ENCODE data around the gene SMARCA1.
"Not testable (repeated sequence)": the region's sequence is repeated elsewhere in the genome, so short reads cannot be mapped to it uniquely, and the experiment has no call there.

The SMARCA1 gene

GRCh38 chrX:129565046-129565650 is 41.9 kb upstream of the SMARCA1 start:
- Histone ChIP-seq H3K18ac (ENCODE audit: low read length) (no peak overlapping the region), H3K4me3 (ENCODE audit: low read length in 2 of 2) (no peak overlapping the region), H4K8ac (ENCODE audit: low read depth, low read length) (no peak overlapping the region), H3K9me3 (replicated peaks in 1 of 2; ENCODE audit: control insufficient read depth in 2 of 2, insufficient read depth in 1 of 2, low read depth in 1 of 2, low read length in 2 of 2) (peaks cover 0 to 3% of the 10 kb centered on the region in 2 donors), H3K4me2 (ENCODE audit: insufficient read depth, low read length, poor library complexity, severe bottlenecking) (no peak overlapping the region), H3K27me3 (ENCODE audit: control insufficient read depth in 3 of 3, insufficient read depth in 3 of 3, low read depth in 1 of 3, low read length in 3 of 3) (peaks cover 0 to 2% (median 0%) of the 10 kb centered on the region in 3 experiments), H3K36me3 (replicated peaks in 1 of 2; ENCODE audit: control insufficient read depth in 2 of 2, insufficient read depth in 2 of 2, low read length in 2 of 2) (peaks cover 9 to 83% of the 10 kb centered on the region in 2 donors), H2AK5ac (ENCODE audit: low read depth, low read length) (no peak overlapping the region), H3K14ac (ENCODE audit: low read length) (no peak overlapping the region), H3K9ac (ENCODE audit: low read depth, low read length, poor library complexity) (no peak overlapping the region), H2BK15ac (ENCODE audit: low read length) (no peak overlapping the region), H3K4ac (ENCODE audit: low read length) (no peak overlapping the region), H2BK12ac (ENCODE audit: low read length) (no peak overlapping the region), H2BK5ac (ENCODE audit: low read length) (no peak overlapping the region), H4K91ac (ENCODE audit: low read depth, low read length, poor library complexity) (no peak overlapping the region), H3K4me1 (ENCODE audit: control insufficient read depth in 2 of 2, insufficient read depth in 1 of 2, low read depth in 1 of 2, low read length in 2 of 2) (no peaks in the 10 kb centered on the region), H3K23ac (ENCODE audit: low read depth, low read length, poor library complexity) (no peak overlapping the region), H2AFZ (ENCODE audit: low read length) (no peak overlapping the region), H2BK120ac (ENCODE audit: low read depth, low read length) (no peak overlapping the region), H3K27ac (replicated peaks; ENCODE audit: low read length) (no peak overlapping the region), H3K79me1 (ENCODE audit: low read depth, low read length) (no peaks in the 10 kb centered on the region)
- DNase-seq (ENCODE audit: low spot score) = no peak
- no CpG with 5 or more reads among the region's 3 CpGs for WGBS, 2 donors (ENCODE audit: extremely low coverage in 2 of 2, insufficient read length in 2 of 2, insufficient replicate concordance in 1 of 2)

GRCh38 chrX:129564345-129564744 is 41.1 kb upstream of the SMARCA1 start:
- H3K4me3 ChIP-seq (ENCODE audit: low read length in 2 of 2); H2AFZ ChIP-seq (ENCODE audit: low read length); DNase-seq (ENCODE audit: low spot score); H4K91ac ChIP-seq (ENCODE audit: low read depth, low read length, poor library complexity); H2BK5ac ChIP-seq (ENCODE audit: low read length); H3K9me3 ChIP-seq (replicated peaks in 1 of 2; ENCODE audit: control insufficient read depth in 2 of 2, insufficient read depth in 1 of 2, low read depth in 1 of 2, low read length in 2 of 2); H3K4me1 ChIP-seq (ENCODE audit: control insufficient read depth in 2 of 2, insufficient read depth in 1 of 2, low read depth in 1 of 2, low read length in 2 of 2); H3K18ac ChIP-seq (ENCODE audit: low read length); H3K14ac ChIP-seq (ENCODE audit: low read length); H2AK5ac ChIP-seq (ENCODE audit: low read depth, low read length); H3K27ac ChIP-seq (replicated peaks; ENCODE audit: low read length); H2BK120ac ChIP-seq (ENCODE audit: low read depth, low read length); H3K79me1 ChIP-seq (ENCODE audit: low read depth, low read length); H3K27me3 ChIP-seq (ENCODE audit: control insufficient read depth in 3 of 3, insufficient read depth in 3 of 3, low read depth in 1 of 3, low read length in 3 of 3); H2BK15ac ChIP-seq (ENCODE audit: low read length); H3K4ac ChIP-seq (ENCODE audit: low read length); H4K8ac ChIP-seq (ENCODE audit: low read depth, low read length); H3K23ac ChIP-seq (ENCODE audit: low read depth, low read length, poor library complexity); H3K9ac ChIP-seq (ENCODE audit: low read depth, low read length, poor library complexity); H3K4me2 ChIP-seq (ENCODE audit: insufficient read depth, low read length, poor library complexity, severe bottlenecking); H2BK12ac ChIP-seq (ENCODE audit: low read length): not testable (repeated sequence)
- WGBS, 2 donors (ENCODE audit: extremely low coverage in 2 of 2, insufficient read length in 2 of 2, insufficient replicate concordance in 1 of 2) = no CpG with 5 or more reads among the region's 5 CpGs
- H3K36me3 ChIP-seq (replicated peaks in 1 of 2; ENCODE audit: control insufficient read depth in 2 of 2, insufficient read depth in 2 of 2, low read length in 2 of 2) = peaks cover 7 to 84% of the 10 kb centered on the region in 2 donors

- Histone ChIP-seq H2BK5ac (ENCODE audit: low read length) (no peak overlapping the region), H3K4me3 (ENCODE audit: low read length in 2 of 2) (no peak overlapping the region), H2BK12ac (ENCODE audit: low read length) (no peak overlapping the region), H2BK120ac (ENCODE audit: low read depth, low read length) (no peak overlapping the region), H3K4ac (ENCODE audit: low read length) (no peak overlapping the region), H3K79me1 (ENCODE audit: low read depth, low read length) (no peaks in the 10 kb centered on the region), H3K27ac (replicated peaks; ENCODE audit: low read length) (no peak overlapping the region), H3K4me1 (ENCODE audit: control insufficient read depth in 2 of 2, insufficient read depth in 1 of 2, low read depth in 1 of 2, low read length in 2 of 2) (no peaks in the 10 kb centered on the region), H4K8ac (ENCODE audit: low read depth, low read length) (no peak overlapping the region), H4K91ac (ENCODE audit: low read depth, low read length, poor library complexity) (no peak overlapping the region), H2AK5ac (ENCODE audit: low read depth, low read length) (no peak overlapping the region), H3K27me3 (ENCODE audit: control insufficient read depth in 3 of 3, insufficient read depth in 3 of 3, low read depth in 1 of 3, low read length in 3 of 3) (peaks cover 0 to 2% (median 0%) of the 10 kb centered on the region in 3 experiments), H3K9ac (ENCODE audit: low read depth, low read length, poor library complexity) (no peak overlapping the region), H3K14ac (ENCODE audit: low read length) (no peak overlapping the region), H3K36me3 (replicated peaks in 1 of 2; ENCODE audit: control insufficient read depth in 2 of 2, insufficient read depth in 2 of 2, low read length in 2 of 2) (peaks cover 10 to 87% of the 10 kb centered on the region in 2 donors), H2AFZ (ENCODE audit: low read length) (no peak overlapping the region), H3K9me3 (replicated peaks in 1 of 2; ENCODE audit: control insufficient read depth in 2 of 2, insufficient read depth in 1 of 2, low read depth in 1 of 2, low read length in 2 of 2) (peaks cover 0 to 3% of the 10 kb centered on the region in 2 donors), H3K23ac (ENCODE audit: low read depth, low read length, poor library complexity) (no peak overlapping the region), H3K4me2 (ENCODE audit: insufficient read depth, low read length, poor library complexity, severe bottlenecking) (no peak overlapping the region), H3K18ac (ENCODE audit: low read length) (no peak overlapping the region), H2BK15ac (ENCODE audit: low read length) (no peak overlapping the region)
- no CpG with 5 or more reads among the region's 3 CpGs for WGBS, 2 donors (ENCODE audit: extremely low coverage in 2 of 2, insufficient read length in 2 of 2, insufficient replicate concordance in 1 of 2)
- DNase-seq (ENCODE audit: low spot score) = no peak
Observed at GRCh38 chrX:129561453-129561852, 38.2 kb upstream of the SMARCA1 start.

- Histone ChIP-seq H4K8ac (ENCODE audit: low read depth, low read length) (no peak overlapping the region), H2AK5ac (ENCODE audit: low read depth, low read length) (no peak overlapping the region), H2BK5ac (ENCODE audit: low read length) (no peak overlapping the region), H2BK15ac (ENCODE audit: low read length) (no peak overlapping the region), H2BK12ac (ENCODE audit: low read length) (no peak overlapping the region), H3K27me3 (ENCODE audit: control insufficient read depth in 3 of 3, insufficient read depth in 3 of 3, low read depth in 1 of 3, low read length in 3 of 3) (peaks cover 0 to 2% (median 0%) of the 10 kb centered on the region in 3 experiments), H4K91ac (ENCODE audit: low read depth, low read length, poor library complexity) (no peak overlapping the region), H3K14ac (ENCODE audit: low read length) (no peak overlapping the region), H3K9ac (ENCODE audit: low read depth, low read length, poor library complexity) (no peak overlapping the region), H3K9me3 (replicated peaks in 1 of 2; ENCODE audit: control insufficient read depth in 2 of 2, insufficient read depth in 1 of 2, low read depth in 1 of 2, low read length in 2 of 2) (peaks cover 0 to 3% of the 10 kb centered on the region in 2 donors), H3K18ac (ENCODE audit: low read length) (no peak overlapping the region), H3K79me1 (ENCODE audit: low read depth, low read length) (no peaks in the 10 kb centered on the region), H3K4me2 (ENCODE audit: insufficient read depth, low read length, poor library complexity, severe bottlenecking) (no peak overlapping the region), H3K27ac (replicated peaks; ENCODE audit: low read length) (no peak overlapping the region), H3K4ac (ENCODE audit: low read length) (no peak overlapping the region), H2BK120ac (ENCODE audit: low read depth, low read length) (no peak overlapping the region), H3K23ac (ENCODE audit: low read depth, low read length, poor library complexity) (no peak overlapping the region), H2AFZ (ENCODE audit: low read length) (no peak overlapping the region), H3K4me1 (ENCODE audit: control insufficient read depth in 2 of 2, insufficient read depth in 1 of 2, low read depth in 1 of 2, low read length in 2 of 2) (no peaks in the 10 kb centered on the region), H3K4me3 (ENCODE audit: low read length in 2 of 2) (no peak overlapping the region), H3K36me3 (replicated peaks in 1 of 2; ENCODE audit: control insufficient read depth in 2 of 2, insufficient read depth in 2 of 2, low read length in 2 of 2) (peaks cover 10 to 76% of the 10 kb centered on the region in 2 donors)
- no peak for DNase-seq (ENCODE audit: low spot score)
- WGBS, 2 donors (ENCODE audit: extremely low coverage in 2 of 2, insufficient read length in 2 of 2, insufficient replicate concordance in 1 of 2) = no CpG with 5 or more reads among the region's 1 CpG
Observed at GRCh38 chrX:129559783-129560182, 36.5 kb upstream of the SMARCA1 start.
